Loucy (cell line): Measurements from ENCODE around the gene IL36A.

Experiments used
- H2AFZ ChIP-seq: fragments of 200-600 bp; sonication (generic); 2 replicates; pipeline ENCODE4 v1.6.0; 2016; ENCODE audit warnings: antibody characterized with exemption, mild to moderate bottlenecking, low read length, moderate library complexity
- H3F3A ChIP-seq: fragments of 200-600 bp; 2 replicates; pipeline ENCODE4 v1.6.0; 2016; ENCODE audit warnings: antibody characterized with exemption, low read depth, mild to moderate bottlenecking
- H3K27me3 ChIP-seq: fragments of 200-600 bp; sonication (generic); 2 replicates; pipeline ENCODE4 v1.6.1; 2014; ENCODE audit warnings: low read length, mild to moderate bottlenecking; ENCODE audit not compliant: insufficient read depth, poor library complexity, severe bottlenecking
- H3K36me3 ChIP-seq: fragments of 200-600 bp; sonication (generic); 2 replicates; pipeline ENCODE4 v1.6.1; 2016; ENCODE audit warnings: low read length; ENCODE audit not compliant: insufficient read depth
- H3K4me1 ChIP-seq: fragments of 200-600 bp; sonication (generic); 2 replicates; pipeline ENCODE4 v1.5.1; 2014; ENCODE audit warnings: low read length, mild to moderate bottlenecking; ENCODE audit not compliant: insufficient read depth, poor library complexity, severe bottlenecking
- H3K4me2 ChIP-seq: fragments of 200-600 bp; sonication (generic); 2 replicates; pipeline ENCODE4 v1.6.0; 2014; ENCODE audit warnings: antibody characterized with exemption, low read length, low read depth, mild to moderate bottlenecking; ENCODE audit not compliant: poor library complexity, severe bottlenecking
- H3K4me3 ChIP-seq: fragments of 200-600 bp; sonication (generic); 2 replicates; pipeline ENCODE4 v1.5.1; 2014; ENCODE audit warnings: low read length, mild to moderate bottlenecking, mixed read lengths; ENCODE audit not compliant: poor library complexity, severe bottlenecking
- H3K79me2 ChIP-seq: fragments of 200-600 bp; sonication (generic); 2 replicates; pipeline ENCODE4 v1.6.1; 2014; ENCODE audit warnings: low read length; ENCODE audit not compliant: insufficient read depth
- H3K9ac ChIP-seq: fragments of 200-600 bp; sonication (generic); 2 replicates; pipeline ENCODE4 v1.6.0; 2014; ENCODE audit warnings: mild to moderate bottlenecking, low read depth, low read length, moderate library complexity; ENCODE audit not compliant: poor library complexity, severe bottlenecking
- H3K9me2 ChIP-seq: fragments of 200-600 bp; sonication (generic); replicated peaks from 2 replicates; pipeline ENCODE4 v1.6.1; 2016; ENCODE audit warnings: low read depth, low read length, mixed read lengths
- H3K9me3 ChIP-seq: fragments of 200-600 bp; sonication (generic); 2 replicates; pipeline ENCODE4 v1.6.1; 2014; ENCODE audit warnings: mild to moderate bottlenecking, antibody characterized with exemption, low read length, low read depth; ENCODE audit not compliant: insufficient read depth
- H4K20me1 ChIP-seq: fragments of 200-600 bp; sonication (generic); 2 replicates; pipeline ENCODE4 v1.6.0; 2014; ENCODE audit warnings: antibody characterized with exemption, low read length, mild to moderate bottlenecking; ENCODE audit not compliant: insufficient read depth, poor library complexity, severe bottlenecking
- CTCF ChIP-seq: fragments of 200-600 bp; sonication (generic); conservative IDR thresholded peaks from 2 replicates; pipeline ENCODE4 v1.5.1; 2014; ENCODE audit warnings: mild to moderate bottlenecking, antibody characterized with exemption, low read length
- EZH2phosphoT487 ChIP-seq: fragments of 200-600 bp; IDR thresholded peaks from 2 replicates; pipeline ENCODE4 v1.6.1; 2018; ENCODE audit warnings: antibody characterized with exemption, mild to moderate bottlenecking, moderate library complexity, borderline replicate concordance

The IL36A gene

GRCh38 chr2:113021312-113021711 lies 16.1 kb downstream of the IL36A start:
- H3K36me3 ChIP-seq, result no peaks in the 10 kb centered on the region
- no peaks in the 10 kb centered on the region for H4K20me1 ChIP-seq
- H3K4me1 ChIP-seq, result no peaks in the 10 kb centered on the region
- no peaks in the 10 kb centered on the region for H3K9me2 ChIP-seq
- no peaks in the 10 kb centered on the region for H3K9me3 ChIP-seq
- no peaks in the 10 kb centered on the region for H3K79me2 ChIP-seq
- TF ChIP-seq EZH2phosphoT487 (no peak), CTCF (no peak)
- no peak overlapping the region for H3K4me2 ChIP-seq
- peaks cover 17% of the 10 kb centered on the region for H3K27me3 ChIP-seq
- H3K9ac ChIP-seq, result no peak overlapping the region
- H3F3A ChIP-seq, result no peaks in the 10 kb centered on the region
- H2AFZ ChIP-seq, result no peak overlapping the region
- no peak overlapping the region for H3K4me3 ChIP-seq

GRCh38 chr2:113024764-113025163 lies 19.5 kb downstream of the IL36A start:
- Histone ChIP-seq H3K79me2 (no peaks in the 10 kb centered on the region), H2AFZ (no peak overlapping the region), H3K4me2 (no peak overlapping the region), H3K27me3 (peaks cover 43% of the 10 kb centered on the region), H3K9ac (no peak overlapping the region), H3K4me3 (no peak overlapping the region), H4K20me1 (no peaks in the 10 kb centered on the region), H3K36me3 (no peaks in the 10 kb centered on the region), H3F3A (no peaks in the 10 kb centered on the region), H3K4me1 (no peaks in the 10 kb centered on the region), H3K9me3 (no peaks in the 10 kb centered on the region), H3K9me2 (no peaks in the 10 kb centered on the region)
- no peak for TF ChIP-seq CTCF
- no peak for TF ChIP-seq EZH2phosphoT487

DNA sequence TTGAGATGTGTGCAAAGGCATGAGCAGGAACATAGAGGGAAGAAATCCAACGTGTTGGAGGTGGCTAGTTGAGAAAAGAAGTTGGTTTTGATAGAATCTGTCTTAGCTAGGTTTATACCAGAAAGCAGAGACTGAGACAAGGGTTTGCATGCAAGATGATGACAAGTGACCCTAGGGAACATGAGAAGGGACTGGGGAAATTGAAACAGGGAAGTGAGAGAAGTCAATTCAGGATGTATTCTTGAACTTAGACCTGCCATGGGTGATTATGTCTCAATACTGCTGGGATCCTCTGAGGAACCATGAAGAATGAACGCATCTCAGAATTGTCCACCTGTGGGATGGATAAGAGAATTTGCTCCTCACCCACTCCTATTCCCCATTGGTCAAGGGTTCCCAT lies 20.5 kb downstream of the IL36A start:
- no peaks in the 10 kb centered on the region for H3K9me2 ChIP-seq
- H3F3A ChIP-seq, result no peaks in the 10 kb centered on the region
- TF ChIP-seq EZH2phosphoT487, result no peak
- TF ChIP-seq CTCF, result no peak
- no peak overlapping the region for H2AFZ ChIP-seq
- no peaks in the 10 kb centered on the region for H3K79me2 ChIP-seq
- H3K4me2 ChIP-seq, result no peak overlapping the region
- no peaks in the 10 kb centered on the region for H3K4me1 ChIP-seq
- no peak overlapping the region for H3K9ac ChIP-seq
- peaks cover 43% of the 10 kb centered on the region for H3K27me3 ChIP-seq
- H3K4me3 ChIP-seq, result no peak overlapping the region
- H4K20me1 ChIP-seq, result no peaks in the 10 kb centered on the region
- no peaks in the 10 kb centered on the region for H3K36me3 ChIP-seq
- H3K9me3 ChIP-seq, result no peaks in the 10 kb centered on the region
